ENCODE results near the gene ID1. TPM values are rescaled to one million over a fixed set of nuclear protein-coding genes. Genes with fewer than 3 reads are reported as not detected.

ID1 gene
- total and polyA plus RNA-seq, 2 of the 13 experiments (the other 11 are each of a cell fraction or from before 2014, with no cell fraction given): 320 to 419 TPM

- no peak for TF ChIP-seq NFAT5 (CRISPR knock-in tag; IDR thresholded peaks at IDR 0.05)
- peak; percentile 75 for TF ChIP-seq ELF3 (CRISPR knock-in tag; IDR thresholded peaks at IDR 0.05)
- no peak; the same call in 1 of the 2 replicates for TF ChIP-seq CHCHD3 (CRISPR knock-in tag; IDR thresholded peaks at IDR 0.05)
- TF ChIP-seq MAX (IDR thresholded peaks at IDR 0.05): no peak
- TF ChIP-seq CENPT (CRISPR knock-in tag; IDR thresholded peaks at IDR 0.05; ENCODE audit: low read depth): 0 out of 2 replicates have a peak, but pooled peaks have one; percentile 29
- peak; percentile 89; the same call in 1 of the 2 replicates for TF ChIP-seq ZNF326 (CRISPR knock-in tag; IDR thresholded peaks at IDR 0.05; ENCODE audit: borderline replicate concordance)
- TF ChIP-seq ZNF703 (CRISPR knock-in tag; IDR thresholded peaks at IDR 0.05; ENCODE audit: borderline replicate concordance): no peak
- no peak for TF ChIP-seq ATF7 (IDR thresholded peaks at IDR 0.05)
- peak; percentile 67; the same call in 1 of the 2 replicates for TF ChIP-seq ATF7 (CRISPR knock-in tag; IDR thresholded peaks at IDR 0.05)
- peak; percentile 87 for TF ChIP-seq ZNF235 (CRISPR knock-in tag; IDR thresholded peaks at IDR 0.05; ENCODE audit: borderline replicate concordance)
- TF ChIP-seq ZNF224 (CRISPR knock-in tag; IDR thresholded peaks at IDR 0.05): no peak
- TF ChIP-seq IRF1 (CRISPR knock-in tag; IDR thresholded peaks at IDR 0.05; ENCODE audit: low read depth): no peak
- TF ChIP-seq CREM (IDR thresholded peaks at IDR 0.05): no peak; the same call in none of the 2 replicates
- no peak for TF ChIP-seq CREM (CRISPR knock-in tag; IDR thresholded peaks at IDR 0.05)
- 0 out of 2 replicates have a peak, but pooled peaks have one; percentile 31 for TF ChIP-seq HNF4A (CRISPR knock-in tag; IDR thresholded peaks at IDR 0.05)
- TF ChIP-seq KAT7 (CRISPR knock-in tag; IDR thresholded peaks at IDR 0.05; ENCODE audit: borderline replicate concordance): no peak; the same call in 1 of the 2 replicates
- 0 out of 2 replicates have a peak, but pooled peaks have one; percentile 2 for TF ChIP-seq PBX3 (CRISPR knock-in tag; IDR thresholded peaks at IDR 0.05; ENCODE audit: borderline replicate concordance)
- TF ChIP-seq MAFG (CRISPR knock-in tag; IDR thresholded peaks at IDR 0.05): no peak
- 0 out of 2 replicates have a peak, but pooled peaks have one; percentile 46 for TF ChIP-seq ZNF329 (CRISPR knock-in tag; IDR thresholded peaks at IDR 0.05; ENCODE audit: low read depth)
- no peak for TF ChIP-seq ZFP36 (IDR thresholded peaks at IDR 0.05; ENCODE audit: borderline replicate concordance, low read depth, low read length, partially characterized antibody)
- TF ChIP-seq POLR2AphosphoS5 (IDR thresholded peaks at IDR 0.05; ENCODE audit: low read depth, low read length): peak; percentile 94
- no peak for TF ChIP-seq ZFAT (CRISPR knock-in tag; conservative IDR thresholded peaks at IDR 0.05)
- TF ChIP-seq ZEB1 (IDR thresholded peaks at IDR 0.05; ENCODE audit: insufficient replicate concordance, low read depth): no peak
These were observed 1.9 kb downstream of the ID1 start (continued) for GRCh38 chr20:31606804-31607639.

Data from HepG2 (cell line).